WTC11 (cell line): ENCODE results near the gene SLC51B.
A peak's percentile ranks its signal among the peaks of the same experiment; 100 is the strongest.

Experiments used
- CTCF ChIP-seq: fragments of 200-600 bp; IDR thresholded peaks from 2 replicates; pipeline ENCODE4 v1.8.0; 2022; ENCODE audit warnings: antibody characterized with exemption
- TEAD1 ChIP-seq: sonication (generic); formaldehyde crosslinking; IDR thresholded peaks from 2 replicates; pipeline ENCODE4 v1.8.0; 2022; ENCODE audit warnings: mild to moderate bottlenecking, missing genetic modification reagents
- USF2 ChIP-seq: sonication (generic); formaldehyde crosslinking; IDR thresholded peaks from 2 replicates; pipeline ENCODE4 v1.8.1; 2023; ENCODE audit warnings: mild to moderate bottlenecking, missing genetic modification reagents, moderate library complexity
- ZBTB21 ChIP-seq: sonication (generic); formaldehyde crosslinking; IDR thresholded peaks from 2 replicates; pipeline ENCODE4 v1.8.1; 2023; ENCODE audit warnings: mild to moderate bottlenecking, missing genetic modification reagents, borderline replicate concordance
- ZNF263 ChIP-seq: sonication (generic); formaldehyde crosslinking; IDR thresholded peaks from 2 replicates; pipeline ENCODE4 v1.8.1; 2022; ENCODE audit warnings: low read depth, mild to moderate bottlenecking, moderate library complexity, missing genetic modification reagents

GRCh38 chr15:65081270-65081669 lies 36.1 kb downstream of the SLC51B start:
- TF ChIP-seq ZNF263 (CRISPR knock-in tag) = no peak
- TF ChIP-seq ZBTB21 (CRISPR knock-in tag) = no peak
- no peak for TF ChIP-seq TEAD1 (CRISPR knock-in tag)
- TF ChIP-seq USF2 (CRISPR knock-in tag) = peak; percentile 45
- no peak for TF ChIP-seq CTCF
